Measurements from ENCODE around the gene ZNF521.

- TF ChIP-seq CTCF (IDR thresholded peaks at IDR 0.05; ENCODE audit: low read depth, low read length) = no peak
- no peak for TF ChIP-seq MYC (IDR thresholded peaks at IDR 0.05; ENCODE audit: low read depth, low read length)
- TF ChIP-seq POLR2A (IDR thresholded peaks at IDR 0.05; ENCODE audit: extremely low read depth, insufficient read length) = no peak
Measured at GRCh38 chr18:25229081-25229480, 122.9 kb downstream of the ZNF521 start.
